Vagina (tissue), 2 donors: ENCODE measurements around the gene PRR23E. TPM values are rescaled to one million over a fixed set of nuclear protein-coding genes. Genes with fewer than 3 reads are reported as not detected.

Experiments used
- DNase-seq, 2 donors: peaks; one replicate each; pipeline ENCODE4 v3.0.0-alpha.2; 2017; ENCODE audit errors: extremely low spot score in 2 of 2
- H3K27ac ChIP-seq: fragments of 200-600 bp; sonication (generic); one replicate; pipeline ENCODE4 v1.5.1; 2019
- H3K27me3 ChIP-seq: fragments of 200-600 bp; sonication (generic); one replicate; pipeline ENCODE4 v1.5.1; 2019
- H3K36me3 ChIP-seq, 2 donors: fragments of 200-600 bp; sonication (generic); one replicate each; pipeline ENCODE4 v1.5.1; 2017 to 2019
- H3K4me1 ChIP-seq: fragments of 200-600 bp; sonication (generic); one replicate; pipeline ENCODE4 v1.5.1; 2019
- H3K4me3 ChIP-seq, 2 donors: fragments of 200-600 bp; sonication (generic); 1 replicate in 1 of 2; 2 replicates in 1 of 2; pipeline ENCODE4 v1.5.1; 2016 to 2019
- H3K9me3 ChIP-seq: fragments of 200-600 bp; sonication (generic); one replicate; pipeline ENCODE4 v1.5.1; 2019
- POLR2A ChIP-seq, 2 donors: fragments of 450-650 bp; IDR thresholded peaks; one replicate each; pipeline ENCODE4 v1.6.1; 2017; ENCODE audit warnings: antibody characterized with exemption in 2 of 2, mild to moderate bottlenecking in 2 of 2, moderate library complexity in 2 of 2
- POLR2AphosphoS5 ChIP-seq, 2 donors: sonication (generic); formaldehyde crosslinking; IDR thresholded peaks; one replicate each; pipeline ENCODE4 v1.9.0; 2017; ENCODE audit warnings: antibody characterized with exemption in 2 of 2, mild to moderate bottlenecking in 2 of 2, low read depth in 1 of 2; ENCODE audit not compliant: insufficient read depth in 1 of 2
- intact Hi-C: fragments of 100-400 bp; cut with DNase I; formaldehyde crosslinking; loops from one replicate; pipeline ENCODE4 v1.15.1; 2023
- total RNA-seq: library from RNA; depleted of rRNA; stranded (reverse); fragments of >200 nt; gene quantifications from one replicate; pipeline ENCODE4 v1.2.3, GENCODE V29; 2016
- TF ChIP-seq, protein P1 (sequence below), 3 experiments: fragments of 450-650 bp in 2 of 3; fragments of 200-600 bp in 1 of 3; sonication (generic) in 1 of 3; IDR thresholded peaks; one replicate each; pipeline ENCODE4 v1.5.1; 2017 to 2019; ENCODE audit warnings: antibody characterized with exemption in 3 of 3, mild to moderate bottlenecking in 2 of 3, moderate library complexity in 2 of 3

The PRR23E gene
- total RNA-seq, 1 donor from 2014 or later: not detected

DNA sequence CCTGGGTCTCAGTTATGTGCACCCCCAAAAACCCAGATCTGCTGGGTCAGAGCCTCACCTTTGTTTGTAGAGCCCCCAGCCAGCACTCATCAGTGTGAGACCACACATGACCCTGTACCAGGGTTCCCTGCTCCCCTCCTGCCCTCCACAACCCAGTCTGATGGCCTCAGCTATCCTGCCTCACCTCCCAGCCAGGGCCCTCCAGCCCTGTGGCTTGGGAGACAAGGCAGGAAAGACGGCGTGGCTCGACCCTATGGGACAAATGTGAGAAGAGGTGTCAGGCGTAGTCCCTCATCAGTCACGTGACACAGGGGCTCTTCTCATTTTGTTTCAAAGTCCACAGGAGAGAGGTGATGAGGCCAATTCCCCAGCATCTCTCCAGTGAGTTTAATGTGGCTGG lies 28.3 kb upstream of the PRR23E start:
- TF ChIP-seq POLR2AphosphoS5 (IDR thresholded peaks at IDR 0.05; ENCODE audit: insufficient read depth in 1 of 2, low read depth in 1 of 2) (no peak), POLR2A (IDR thresholded peaks at IDR 0.05) (no peak)
- TF ChIP-seq, protein P1, sequence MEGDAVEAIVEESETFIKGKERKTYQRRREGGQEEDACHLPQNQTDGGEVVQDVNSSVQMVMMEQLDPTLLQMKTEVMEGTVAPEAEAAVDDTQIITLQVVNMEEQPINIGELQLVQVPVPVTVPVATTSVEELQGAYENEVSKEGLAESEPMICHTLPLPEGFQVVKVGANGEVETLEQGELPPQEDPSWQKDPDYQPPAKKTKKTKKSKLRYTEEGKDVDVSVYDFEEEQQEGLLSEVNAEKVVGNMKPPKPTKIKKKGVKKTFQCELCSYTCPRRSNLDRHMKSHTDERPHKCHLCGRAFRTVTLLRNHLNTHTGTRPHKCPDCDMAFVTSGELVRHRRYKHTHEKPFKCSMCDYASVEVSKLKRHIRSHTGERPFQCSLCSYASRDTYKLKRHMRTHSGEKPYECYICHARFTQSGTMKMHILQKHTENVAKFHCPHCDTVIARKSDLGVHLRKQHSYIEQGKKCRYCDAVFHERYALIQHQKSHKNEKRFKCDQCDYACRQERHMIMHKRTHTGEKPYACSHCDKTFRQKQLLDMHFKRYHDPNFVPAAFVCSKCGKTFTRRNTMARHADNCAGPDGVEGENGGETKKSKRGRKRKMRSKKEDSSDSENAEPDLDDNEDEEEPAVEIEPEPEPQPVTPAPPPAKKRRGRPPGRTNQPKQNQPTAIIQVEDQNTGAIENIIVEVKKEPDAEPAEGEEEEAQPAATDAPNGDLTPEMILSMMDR (IDR thresholded peaks at IDR 0.05): no peak
- intact Hi-C loops: no loop called here
- no peaks in the 10 kb centered on the region for H3K27me3 ChIP-seq
- DNase-seq: peak in 1 of 2 donors; percentile 40
- H3K4me1 ChIP-seq: no peaks in the 10 kb centered on the region
- no peak overlapping the region for H3K27ac ChIP-seq
- no peak overlapping the region for H3K4me3 ChIP-seq
- no peaks in the 10 kb centered on the region for H3K36me3 ChIP-seq
- H3K9me3 ChIP-seq: no peaks in the 10 kb centered on the region

DNA sequence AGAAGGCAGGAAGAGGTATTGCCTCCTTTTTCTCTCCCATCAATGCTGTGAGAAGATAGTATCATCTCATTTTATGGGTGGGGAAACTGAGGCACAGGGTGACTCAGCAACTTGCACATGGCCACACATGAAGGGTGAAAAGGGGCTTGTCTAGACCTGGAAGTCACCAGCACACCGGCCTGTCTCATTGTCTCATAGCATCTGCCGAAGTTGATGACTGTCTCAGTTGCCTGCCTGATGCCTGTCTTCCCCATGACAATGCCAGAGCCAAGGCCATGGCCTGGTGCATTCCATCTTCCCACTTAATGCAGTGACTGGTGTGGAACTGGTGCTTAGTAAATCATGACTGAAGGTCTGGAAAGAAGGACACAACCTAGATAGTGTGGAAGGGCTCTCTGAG lies 27.9 kb upstream of the PRR23E start:
- no peak for TF ChIP-seq POLR2AphosphoS5 (IDR thresholded peaks at IDR 0.05; ENCODE audit: insufficient read depth in 1 of 2, low read depth in 1 of 2)
- no peak for TF ChIP-seq POLR2A (IDR thresholded peaks at IDR 0.05)
- TF ChIP-seq, protein P1 (IDR thresholded peaks at IDR 0.05): no peak
- no peaks in the 10 kb centered on the region for H3K4me1 ChIP-seq
- no peak overlapping the region for H3K27ac ChIP-seq
- H3K27me3 ChIP-seq: no peaks in the 10 kb centered on the region
- H3K4me3 ChIP-seq: no peak overlapping the region
- no peaks in the 10 kb centered on the region for H3K36me3 ChIP-seq
- peak in 1 of 2 donors; percentile 52 for DNase-seq
- H3K9me3 ChIP-seq: no peaks in the 10 kb centered on the region
- intact Hi-C loops: no loop called here

DNA sequence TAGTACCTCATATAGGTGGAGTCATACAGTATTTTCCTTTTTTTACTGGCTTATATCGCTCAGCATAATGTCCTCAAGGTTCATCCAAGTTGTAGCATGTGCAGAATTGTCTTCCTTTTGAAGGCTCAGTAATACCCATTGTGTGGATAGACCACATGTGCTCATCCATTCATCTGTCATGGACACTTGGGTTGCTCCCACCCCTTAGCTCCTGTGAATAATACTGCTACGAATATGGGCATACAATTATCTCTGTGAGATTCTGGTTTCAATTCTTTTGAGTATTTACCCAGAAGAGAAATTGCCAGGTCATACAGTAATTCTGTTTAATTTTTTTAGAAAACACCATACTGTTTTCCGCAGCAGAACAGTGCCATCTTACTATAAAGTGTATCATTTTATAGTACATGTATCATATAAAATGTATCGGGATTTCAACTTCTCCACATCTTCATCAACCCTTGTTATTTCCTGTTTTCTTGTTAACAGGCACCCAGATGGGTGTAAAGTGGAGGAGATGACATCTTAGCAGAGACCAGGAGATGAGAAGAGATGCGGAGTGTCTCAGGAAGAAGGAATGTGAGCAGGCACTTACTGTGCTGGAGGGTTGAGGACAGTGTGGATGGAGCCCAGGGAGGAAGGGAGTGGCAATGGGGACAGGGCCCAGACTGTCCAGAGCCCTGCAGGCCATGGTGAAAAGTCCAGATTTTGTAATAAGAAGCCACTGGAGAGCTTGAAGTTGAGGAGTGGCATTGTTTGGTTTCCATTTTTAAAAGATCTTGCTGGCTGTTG lies 27.0 kb upstream of the PRR23E start:
- Histone ChIP-seq H3K36me3 (no peaks in the 10 kb centered on the region), H3K9me3 (no peaks in the 10 kb centered on the region), H3K4me1 (no peaks in the 10 kb centered on the region), H3K4me3 (no peak overlapping the region), H3K27me3 (no peaks in the 10 kb centered on the region), H3K27ac (no peak overlapping the region)
- no peak for DNase-seq
- intact Hi-C loops: no loop called here
- TF ChIP-seq, protein P1 (IDR thresholded peaks at IDR 0.05): no peak

DNA sequence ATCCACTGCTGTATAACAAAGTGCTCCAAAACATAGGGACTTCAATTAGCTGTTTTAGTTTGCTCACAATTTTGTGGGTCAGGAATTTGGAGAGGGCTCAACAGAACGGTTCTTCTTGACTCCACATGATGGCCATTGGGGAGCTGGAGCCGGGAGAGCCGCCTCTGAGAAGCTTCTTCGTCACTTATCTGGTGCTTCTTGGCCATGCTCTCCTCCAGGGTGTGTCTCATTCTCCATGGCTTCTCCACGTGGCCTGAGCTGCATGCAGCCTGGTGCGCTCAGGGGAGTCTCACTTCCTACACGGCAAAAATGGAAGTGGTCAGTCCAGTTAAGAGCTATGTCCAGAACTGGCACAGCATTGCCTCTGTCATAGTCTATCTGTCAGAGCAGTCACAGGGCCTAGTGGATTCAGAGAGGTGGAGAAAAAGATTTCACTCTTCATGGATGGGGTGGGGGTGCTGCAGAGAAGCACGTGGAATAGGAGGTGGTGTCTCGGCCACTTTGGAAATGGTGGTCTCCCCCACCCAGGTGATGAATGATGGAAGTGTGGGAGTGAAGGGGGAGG lies 26.3 kb upstream of the PRR23E start:
- no peaks in the 10 kb centered on the region for H3K27me3 ChIP-seq
- no peaks in the 10 kb centered on the region for H3K36me3 ChIP-seq
- no peak overlapping the region for H3K27ac ChIP-seq
- H3K9me3 ChIP-seq: no peaks in the 10 kb centered on the region
- TF ChIP-seq POLR2A (IDR thresholded peaks at IDR 0.05) (no peak), POLR2AphosphoS5 (IDR thresholded peaks at IDR 0.05; ENCODE audit: insufficient read depth in 1 of 2, low read depth in 1 of 2) (no peak)
- TF ChIP-seq, protein P1 (IDR thresholded peaks at IDR 0.05): no peak
- no peak overlapping the region for H3K4me3 ChIP-seq
- H3K4me1 ChIP-seq: no peaks in the 10 kb centered on the region
- peak in 1 of 2 donors; percentile 69 for DNase-seq
- intact Hi-C loops: no loop called here
